Left ventricle myocardium inferior (tissue), 1 donor: ENCODE results near the gene STK4. TPM values are rescaled to one million over a fixed set of nuclear protein-coding genes. Genes with fewer than 3 reads are reported as not detected.

Experiments used
- DNase-seq: peaks from one replicate; pipeline ENCODE4 v3.0.0-alpha.2; 2020
- H3K27ac ChIP-seq: fragments of 200-600 bp; replicated peaks from 2 replicates; pipeline ENCODE4 v1.8.0; 2021
- H3K27me3 ChIP-seq: fragments of 200-600 bp; 2 replicates; pipeline ENCODE4 v1.8.0; 2021; ENCODE audit warnings: low read depth
- H3K36me3 ChIP-seq: fragments of 200-600 bp; 2 replicates; pipeline ENCODE4 v1.8.0; 2021
- H3K4me1 ChIP-seq: fragments of 200-600 bp; 2 replicates; pipeline ENCODE4 v1.8.0; 2021
- H3K4me3 ChIP-seq: fragments of 200-600 bp; 2 replicates; pipeline ENCODE4 v1.8.0; 2021; ENCODE audit warnings: mild to moderate bottlenecking, moderate library complexity
- H3K9me3 ChIP-seq: fragments of 200-600 bp; replicated peaks from 2 replicates; pipeline ENCODE4 v1.8.0; 2021
- intact Hi-C: fragments of 100-400 bp; cut with micrococcal nuclease; formaldehyde crosslinking; loops from one replicate; pipeline ENCODE4 v1.11.0; 2022
- total RNA-seq: library from RNA; stranded (reverse); fragmentation: NEBNext Ultra II Directional; extraction: Animal tissue kit (Norgen Biotek cat#: 25700); gene quantifications from one replicate; pipeline ENCODE4 v1.2.1, GENCODE V29; 2021
- TF ChIP-seq, protein P1 (sequence below): fragments of 200-600 bp; IDR thresholded peaks from 2 replicates; pipeline ENCODE4 v1.8.0; 2021; ENCODE audit warnings: antibody characterized with exemption, mild to moderate bottlenecking, borderline replicate concordance
- donor health status: DM: no; HTN: yes; CAD: no; lungs with severe emphysema.

The STK4 gene
- total RNA-seq, 1 donor from 2014 or later = 9.8 TPM

DNA sequence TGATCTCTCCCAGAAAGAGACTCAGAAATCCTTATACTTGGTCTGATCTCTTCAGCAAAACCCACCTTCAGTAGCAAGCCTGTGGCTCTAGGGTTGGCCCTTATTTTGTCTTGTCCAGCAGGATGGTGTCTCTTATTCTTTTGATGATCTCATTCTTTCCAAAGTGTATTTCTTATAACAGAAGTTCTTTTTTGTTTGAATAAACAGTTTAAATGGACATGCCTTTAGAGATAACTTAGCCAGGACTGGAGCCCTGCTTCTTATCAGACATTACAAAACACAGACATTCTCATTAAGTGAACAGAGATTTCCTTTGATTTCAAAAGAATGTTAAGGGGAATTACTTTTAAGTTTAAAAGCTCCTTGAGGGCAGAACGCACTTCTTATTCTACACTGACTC lies 102.9 kb downstream of the STK4 start:
- H3K9me3 ChIP-seq = no peaks in the 10 kb centered on the region
- TF ChIP-seq, protein P1, sequence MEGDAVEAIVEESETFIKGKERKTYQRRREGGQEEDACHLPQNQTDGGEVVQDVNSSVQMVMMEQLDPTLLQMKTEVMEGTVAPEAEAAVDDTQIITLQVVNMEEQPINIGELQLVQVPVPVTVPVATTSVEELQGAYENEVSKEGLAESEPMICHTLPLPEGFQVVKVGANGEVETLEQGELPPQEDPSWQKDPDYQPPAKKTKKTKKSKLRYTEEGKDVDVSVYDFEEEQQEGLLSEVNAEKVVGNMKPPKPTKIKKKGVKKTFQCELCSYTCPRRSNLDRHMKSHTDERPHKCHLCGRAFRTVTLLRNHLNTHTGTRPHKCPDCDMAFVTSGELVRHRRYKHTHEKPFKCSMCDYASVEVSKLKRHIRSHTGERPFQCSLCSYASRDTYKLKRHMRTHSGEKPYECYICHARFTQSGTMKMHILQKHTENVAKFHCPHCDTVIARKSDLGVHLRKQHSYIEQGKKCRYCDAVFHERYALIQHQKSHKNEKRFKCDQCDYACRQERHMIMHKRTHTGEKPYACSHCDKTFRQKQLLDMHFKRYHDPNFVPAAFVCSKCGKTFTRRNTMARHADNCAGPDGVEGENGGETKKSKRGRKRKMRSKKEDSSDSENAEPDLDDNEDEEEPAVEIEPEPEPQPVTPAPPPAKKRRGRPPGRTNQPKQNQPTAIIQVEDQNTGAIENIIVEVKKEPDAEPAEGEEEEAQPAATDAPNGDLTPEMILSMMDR = no peak
- peaks cover 3% of the 10 kb centered on the region for H3K36me3 ChIP-seq
- H3K27ac ChIP-seq = no peak overlapping the region
- no peak for DNase-seq
- H3K4me3 ChIP-seq = no peak overlapping the region
- no peaks in the 10 kb centered on the region for H3K4me1 ChIP-seq
- intact Hi-C loops = no loop called here
- H3K27me3 ChIP-seq = no peaks in the 10 kb centered on the region

DNA sequence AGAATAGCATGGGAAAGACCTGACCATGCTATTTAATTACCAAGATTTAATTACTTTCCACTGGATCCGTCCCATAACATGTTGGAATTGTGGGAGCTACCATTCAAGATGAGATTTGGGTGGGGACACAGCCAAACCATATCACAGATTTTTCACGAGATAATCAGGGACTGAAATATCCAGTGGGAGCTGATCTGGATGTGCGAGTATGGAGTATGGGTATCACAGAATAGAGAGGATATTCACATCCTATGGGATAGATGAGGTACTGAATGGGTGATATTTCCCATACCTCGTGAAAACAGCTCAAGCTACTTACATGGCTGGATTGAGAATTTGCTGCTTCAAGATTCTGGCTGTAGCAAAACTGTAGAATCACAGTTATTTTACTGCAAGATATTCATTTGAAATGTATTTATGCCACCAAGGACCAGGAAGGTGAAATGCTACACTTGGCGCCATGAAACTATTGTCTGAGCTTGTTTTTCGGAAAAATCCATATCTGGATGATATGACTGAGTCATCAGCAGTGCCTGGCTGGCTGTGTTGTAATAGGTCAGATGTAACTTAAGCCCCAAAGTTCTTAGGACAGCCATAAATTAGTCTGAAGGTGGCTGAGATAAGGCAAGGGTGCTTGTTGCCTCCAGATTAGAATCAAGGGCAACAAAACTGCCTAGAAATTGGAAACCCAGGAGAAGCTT lies 104.8 kb downstream of the STK4 start:
- DNase-seq = no peak

DNA sequence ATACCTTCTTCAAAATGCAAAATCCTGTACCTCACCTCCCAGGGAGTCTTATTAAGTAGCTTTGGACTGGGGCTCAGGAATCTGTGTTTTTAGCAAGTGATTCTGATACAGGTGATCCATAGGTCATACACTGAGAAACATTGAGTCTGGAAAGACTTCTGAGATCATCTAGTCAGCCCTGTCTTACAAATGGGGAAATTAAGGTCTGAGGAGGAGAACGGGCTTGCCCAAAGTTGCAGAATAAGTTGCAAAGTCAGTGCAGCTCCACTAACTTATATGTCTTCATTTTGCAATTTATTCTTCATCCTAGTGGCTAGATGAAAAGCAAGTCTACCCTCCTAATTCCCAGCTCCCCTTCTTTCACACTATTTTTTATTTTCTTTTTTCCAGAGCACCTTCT lies 105.8 kb downstream of the STK4 start:
- Histone ChIP-seq H3K4me1 (no peaks in the 10 kb centered on the region), H3K27me3 (no peaks in the 10 kb centered on the region), H3K4me3 (no peak overlapping the region), H3K9me3 (no peaks in the 10 kb centered on the region), H3K36me3 (peaks cover 28% of the 10 kb centered on the region), H3K27ac (no peak overlapping the region)
- intact Hi-C loops = no loop called here
- DNase-seq = no peak
- TF ChIP-seq, protein P1 = no peak

More for the DNA sequence above, 104.8 kb downstream of the STK4 start:
- Histone ChIP-seq H3K4me3 (no peak overlapping the region), H3K9me3 (no peaks in the 10 kb centered on the region), H3K27me3 (no peaks in the 10 kb centered on the region), H3K27ac (no peak overlapping the region), H3K4me1 (no peaks in the 10 kb centered on the region), H3K36me3 (peaks cover 19% of the 10 kb centered on the region)
- TF ChIP-seq, protein P1 = no peak
- intact Hi-C loops = no loop called here

DNA sequence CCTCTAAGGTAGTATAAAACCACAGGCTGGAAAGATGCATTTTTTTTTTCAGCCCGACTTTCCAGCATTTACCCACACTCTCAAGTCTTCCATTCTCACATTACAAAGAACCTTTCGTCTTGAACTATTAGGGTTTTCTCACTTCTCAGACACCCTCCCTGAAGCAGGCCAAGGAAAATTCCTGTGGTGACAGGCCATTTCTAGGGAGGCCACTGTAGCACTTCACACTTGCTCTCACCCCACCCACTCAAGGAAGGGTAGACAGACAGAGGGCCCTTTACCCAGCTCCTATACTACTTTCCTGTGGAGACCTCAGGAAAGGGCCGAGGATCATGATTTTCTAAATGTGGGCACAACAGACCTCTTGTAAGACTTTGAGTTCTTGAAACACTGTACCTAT lies 106.9 kb downstream of the STK4 start:
- Histone ChIP-seq H3K4me1 (no peaks in the 10 kb centered on the region), H3K9me3 (no peaks in the 10 kb centered on the region), H3K4me3 (no peak overlapping the region), H3K36me3 (peaks cover 39% of the 10 kb centered on the region), H3K27ac (no peak overlapping the region), H3K27me3 (no peaks in the 10 kb centered on the region)
- DNase-seq = no peak
- intact Hi-C loops = no loop called here
- TF ChIP-seq, protein P1 = no peak

DNA sequence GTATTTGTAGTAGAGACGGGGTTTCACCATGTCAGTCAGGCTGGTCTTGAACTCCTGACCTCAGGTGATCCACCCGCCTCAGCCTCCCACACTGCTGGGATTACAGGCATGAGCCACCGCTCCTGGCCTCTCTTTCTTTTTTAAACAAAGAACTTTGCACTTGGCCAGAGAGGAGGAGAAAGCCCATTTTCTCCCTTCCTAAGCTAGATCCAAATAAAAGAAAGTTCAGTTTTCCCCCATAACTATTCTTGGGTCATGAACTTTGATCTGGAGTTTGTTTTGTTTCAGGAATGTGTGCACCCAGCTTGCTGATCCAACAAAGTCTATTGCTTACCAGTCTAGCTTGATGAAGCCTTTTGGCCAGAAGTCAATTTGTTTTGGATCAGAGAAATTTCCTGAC lies 111.2 kb downstream of the STK4 start:
- intact Hi-C loops = no loop called here
- TF ChIP-seq, protein P1 = no peak
- peaks cover 69% of the 10 kb centered on the region for H3K36me3 ChIP-seq
- H3K4me1 ChIP-seq = no peaks in the 10 kb centered on the region
- H3K27ac ChIP-seq = no peak overlapping the region
- DNase-seq = no peak
- H3K4me3 ChIP-seq = no peak overlapping the region
- peaks cover 10% of the 10 kb centered on the region for H3K9me3 ChIP-seq
- no peaks in the 10 kb centered on the region for H3K27me3 ChIP-seq
